Mucosa of descending colon (tissue), 3 donors: ENCODE data around the gene RALGPS1. TPM values are rescaled to one million over a fixed set of nuclear protein-coding genes. Genes with fewer than 3 reads are reported as not detected.

Experiments used
- ATAC-seq: fragments of 200-7000 bp; cut with Tn5 transposase; one replicate; pipeline ENCODE4 v1.9.1; 2020; ENCODE audit warnings: mild to moderate bottlenecking, moderate library complexity
- DNase-seq, 3 donors: peaks; one replicate each; pipeline ENCODE4 v3.0.0-alpha.2; 2020
- H3K36me3 ChIP-seq: fragments of 200-600 bp; one replicate; pipeline ENCODE4 v1.8.0; 2021; ENCODE audit warnings: low read depth, mild to moderate bottlenecking
- H3K4me1 ChIP-seq: fragments of 200-600 bp; one replicate; pipeline ENCODE4 v1.8.0; 2021; ENCODE audit warnings: low read depth, mild to moderate bottlenecking
- H3K4me3 ChIP-seq: fragments of 200-600 bp; one replicate; pipeline ENCODE4 v1.8.0; 2021; ENCODE audit warnings: mild to moderate bottlenecking
- H3K9me3 ChIP-seq: fragments of 200-600 bp; one replicate; pipeline ENCODE4 v1.8.0; 2021; ENCODE audit warnings: mild to moderate bottlenecking
- intact Hi-C, 2 donors: fragments of 100-400 bp; cut with DNase I in 1 of 2; cut with micrococcal nuclease in 1 of 2; formaldehyde crosslinking; loops; one replicate each; pipeline versions ENCODE4 v1.11.0 to v1.11.1; 2022; cut with DNase I, micrococcal nuclease
- total RNA-seq, 3 donors: library from RNA; stranded (reverse); fragmentation: NEBNext Ultra II Directional in 2 of 3; extraction: Animal tissue kit (Norgen Biotek cat#: 25700) in 2 of 3; gene quantifications; one replicate each; pipeline versions ENCODE4 v1.2.1 to v1.2.4, GENCODE V29; 2021 to 2023
- TF ChIP-seq, protein P1 (sequence below): fragments of 200-600 bp; IDR thresholded peaks from one replicate; pipeline ENCODE4 v1.8.0; 2022; ENCODE audit warnings: antibody characterized with exemption, mild to moderate bottlenecking
- donor health status: DM: no; HTN: no; CAD: no; lungs with moderate emphysema.
- donor health status: DM: no; HTN: no; CAD: no.
- donor health status: DM: no; HTN: yes; CAD: no.

The RALGPS1 gene
- total RNA-seq, 3 donors from 2014 or later: 31.3 to 55.4 (median 32.1) TPM

DNA sequence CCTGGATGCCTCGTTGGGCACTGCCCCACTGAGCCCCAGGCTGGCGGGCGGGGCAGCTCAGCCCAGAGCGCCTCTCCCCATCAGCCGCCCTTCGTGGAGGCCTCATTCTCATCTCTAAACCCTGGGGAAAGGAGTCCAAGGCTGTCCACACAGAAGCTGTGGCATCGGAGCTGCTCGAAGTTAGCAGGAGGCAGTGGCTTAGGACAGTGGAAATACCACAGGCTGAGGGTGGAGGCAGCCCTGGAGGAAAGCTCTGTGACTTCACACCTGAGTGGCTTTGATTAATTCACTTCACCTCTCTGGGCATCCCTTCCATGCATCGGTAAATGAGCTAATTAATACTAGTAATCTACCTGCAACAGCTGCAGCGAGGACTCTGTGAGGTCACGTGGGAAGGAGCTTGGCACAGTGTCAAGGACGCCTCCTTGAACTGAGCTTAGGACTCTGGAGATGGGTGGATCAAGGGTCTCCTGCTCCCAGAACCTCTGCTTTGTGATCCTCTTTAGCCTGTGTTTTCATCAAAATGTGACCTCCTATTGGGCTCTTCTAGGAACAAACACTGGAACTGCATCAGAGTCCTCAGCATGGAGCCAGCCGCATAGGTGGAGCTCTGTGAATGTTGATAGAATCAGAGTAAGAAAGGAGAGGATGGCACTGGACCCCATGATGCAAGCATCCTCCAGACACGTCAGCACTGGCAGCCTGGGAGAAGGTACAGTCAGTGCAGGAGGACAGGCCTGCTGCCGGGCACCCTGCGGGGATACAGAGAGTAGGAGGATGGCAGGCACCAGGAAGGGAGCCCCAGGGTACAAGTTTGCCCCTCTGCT, 208.7 kb downstream of the RALGPS1 start:
- no peak overlapping the region for H3K4me3 ChIP-seq
- H3K36me3 ChIP-seq: no peaks in the 10 kb centered on the region
- ATAC-seq (no peak), DNase-seq (no peak)
- peaks cover 6% of the 10 kb centered on the region for H3K4me1 ChIP-seq
- intact Hi-C loops: no loop called here
- TF ChIP-seq, protein P1, sequence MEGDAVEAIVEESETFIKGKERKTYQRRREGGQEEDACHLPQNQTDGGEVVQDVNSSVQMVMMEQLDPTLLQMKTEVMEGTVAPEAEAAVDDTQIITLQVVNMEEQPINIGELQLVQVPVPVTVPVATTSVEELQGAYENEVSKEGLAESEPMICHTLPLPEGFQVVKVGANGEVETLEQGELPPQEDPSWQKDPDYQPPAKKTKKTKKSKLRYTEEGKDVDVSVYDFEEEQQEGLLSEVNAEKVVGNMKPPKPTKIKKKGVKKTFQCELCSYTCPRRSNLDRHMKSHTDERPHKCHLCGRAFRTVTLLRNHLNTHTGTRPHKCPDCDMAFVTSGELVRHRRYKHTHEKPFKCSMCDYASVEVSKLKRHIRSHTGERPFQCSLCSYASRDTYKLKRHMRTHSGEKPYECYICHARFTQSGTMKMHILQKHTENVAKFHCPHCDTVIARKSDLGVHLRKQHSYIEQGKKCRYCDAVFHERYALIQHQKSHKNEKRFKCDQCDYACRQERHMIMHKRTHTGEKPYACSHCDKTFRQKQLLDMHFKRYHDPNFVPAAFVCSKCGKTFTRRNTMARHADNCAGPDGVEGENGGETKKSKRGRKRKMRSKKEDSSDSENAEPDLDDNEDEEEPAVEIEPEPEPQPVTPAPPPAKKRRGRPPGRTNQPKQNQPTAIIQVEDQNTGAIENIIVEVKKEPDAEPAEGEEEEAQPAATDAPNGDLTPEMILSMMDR: no peak
- no peaks in the 10 kb centered on the region for H3K9me3 ChIP-seq

DNA sequence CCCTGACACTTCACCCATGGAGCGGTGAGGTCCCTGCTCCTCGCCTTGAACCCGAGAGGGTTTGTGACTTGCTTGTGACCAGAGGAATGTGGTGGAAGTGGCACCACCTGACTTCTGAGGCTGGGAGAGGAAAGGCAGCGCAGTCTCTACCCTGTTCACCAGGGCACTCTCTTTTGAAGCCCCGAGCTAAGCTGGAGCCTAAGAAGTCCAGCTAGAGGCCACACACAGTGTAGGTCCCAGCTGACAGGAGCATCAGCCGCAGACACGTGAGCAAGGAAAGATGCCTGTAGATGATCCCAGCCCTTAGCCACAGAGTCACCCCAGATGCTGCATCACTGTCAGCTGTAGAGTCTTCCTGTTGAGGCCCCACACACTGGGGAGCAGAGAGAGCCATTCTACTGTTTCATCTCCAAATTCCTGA, 209.5 kb downstream of the RALGPS1 start:
- no peak for ATAC-seq
- Histone ChIP-seq H3K4me3 (no peak overlapping the region), H3K4me1 (peaks cover 6% of the 10 kb centered on the region), H3K36me3 (no peaks in the 10 kb centered on the region), H3K9me3 (no peaks in the 10 kb centered on the region)
- TF ChIP-seq, protein P1: no peak
- DNase-seq: no peak
- intact Hi-C loops: no loop called here

DNA sequence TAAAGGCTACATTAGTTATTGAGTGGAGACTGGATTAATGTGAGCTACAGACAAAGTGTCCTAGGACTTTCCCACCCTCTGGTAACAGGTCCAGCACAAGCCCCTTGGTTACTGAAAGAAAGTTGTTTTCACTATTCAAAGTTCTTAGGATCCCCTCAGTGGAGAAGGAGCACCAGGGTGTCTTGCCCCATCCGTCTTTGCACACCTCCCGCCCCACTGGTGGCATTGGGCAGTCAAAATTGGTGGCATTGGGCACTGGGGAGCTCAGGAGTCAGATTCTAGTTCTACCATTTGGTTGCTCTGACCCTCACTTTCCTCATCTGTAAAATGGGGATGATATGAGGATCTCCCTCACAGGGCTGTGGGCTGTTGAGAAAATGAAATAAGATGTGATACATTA, 210.2 kb downstream of the RALGPS1 start:
- Histone ChIP-seq H3K4me3 (no peak overlapping the region), H3K36me3 (no peaks in the 10 kb centered on the region), H3K4me1 (peaks cover 6% of the 10 kb centered on the region), H3K9me3 (no peaks in the 10 kb centered on the region)
- no peak for ATAC-seq
- intact Hi-C loops: no loop called here
- no peak for DNase-seq
- TF ChIP-seq, protein P1: no peak

DNA sequence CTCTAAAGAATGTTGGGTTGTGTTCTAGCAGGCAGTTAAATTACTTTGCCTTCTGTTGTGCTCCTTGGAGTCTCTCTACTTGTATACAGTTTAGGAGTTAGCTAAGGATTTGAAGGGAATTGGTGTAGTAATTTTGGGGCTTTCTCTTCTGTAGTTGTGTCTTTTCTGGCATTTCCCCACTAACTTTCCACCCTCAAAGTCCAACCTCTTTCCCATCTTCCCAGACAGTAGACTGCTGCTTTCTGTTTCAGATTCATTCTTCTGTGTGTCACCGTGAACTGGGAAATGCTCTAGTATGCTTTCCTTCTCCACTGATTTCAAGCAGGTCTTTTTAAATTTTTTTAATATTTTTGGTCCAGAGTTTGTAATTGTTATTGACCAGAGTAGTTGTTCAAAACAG, 212.4 kb downstream of the RALGPS1 start:
- no peak overlapping the region for H3K4me3 ChIP-seq
- DNase-seq (no peak), ATAC-seq (no peak)
- TF ChIP-seq, protein P1: no peak
- H3K36me3 ChIP-seq: no peaks in the 10 kb centered on the region
- intact Hi-C loops: no loop called here
- H3K9me3 ChIP-seq: no peaks in the 10 kb centered on the region
- H3K4me1 ChIP-seq: peaks cover 6% of the 10 kb centered on the region

DNA sequence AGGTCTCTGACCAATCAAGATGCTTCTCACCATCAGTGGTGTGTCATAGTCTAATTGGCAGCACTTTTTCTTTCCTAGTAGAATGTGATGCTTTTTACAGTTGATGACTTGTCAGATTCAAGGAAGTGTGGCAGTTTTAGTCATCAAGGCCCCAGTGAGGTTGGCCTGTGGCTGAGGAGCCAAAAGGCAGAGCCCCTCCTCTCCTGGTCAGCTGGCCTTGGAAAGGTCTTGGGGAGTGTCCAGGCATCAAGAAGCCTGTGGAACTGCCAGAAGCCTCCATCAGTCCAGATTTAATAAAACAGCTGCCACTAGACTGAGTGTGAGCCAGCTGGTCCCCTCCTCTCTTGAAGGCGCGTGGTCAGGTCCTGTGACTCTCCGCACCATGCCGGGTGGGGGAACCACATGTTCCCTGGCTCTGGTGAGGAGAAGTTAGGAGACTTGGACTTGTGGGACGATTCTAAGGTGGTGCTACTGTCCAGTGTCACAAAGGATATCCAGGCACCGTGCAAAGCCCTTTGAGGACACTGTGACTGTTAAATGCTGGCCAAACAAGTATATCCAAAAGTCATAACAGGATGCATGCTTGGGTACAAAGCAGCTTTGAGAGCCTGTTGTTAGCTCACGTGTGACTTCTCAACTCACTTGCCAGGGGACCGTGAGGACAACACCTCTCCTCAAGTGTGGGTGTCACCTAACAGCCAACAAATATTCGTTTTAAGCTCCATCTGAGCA, 213.9 kb downstream of the RALGPS1 start:
- TF ChIP-seq, protein P1: no peak
- no peaks in the 10 kb centered on the region for H3K36me3 ChIP-seq
- intact Hi-C loops: no loop called here
- DNase-seq: peak in 1 of 3 donors; percentile 28
- no peaks in the 10 kb centered on the region for H3K4me1 ChIP-seq
- no peaks in the 10 kb centered on the region for H3K9me3 ChIP-seq
- H3K4me3 ChIP-seq: no peak overlapping the region
- ATAC-seq: peak; percentile 31
